Trophoblast cell (in vitro differentiated cells and primary cell): Measurements from ENCODE around the gene RHO.

Experiments used
- DNase-seq, 2 donors: peaks; one replicate each; pipeline ENCODE4 v3.0.0-alpha.2; 2016
- H2AFZ ChIP-seq: 2 replicates; pipeline ENCODE4 v1.6.1; 2013; ENCODE audit warnings: low read length, moderate library complexity, mild to moderate bottlenecking; ENCODE audit not compliant: insufficient read depth, poor library complexity
- H2AK5ac ChIP-seq: 2 replicates; pipeline ENCODE4 v1.6.1; 2013; ENCODE audit warnings: mild to moderate bottlenecking, low read length
- H2BK120ac ChIP-seq: 2 replicates; pipeline ENCODE4 v1.6.1; 2013; ENCODE audit warnings: low read length, mild to moderate bottlenecking, moderate library complexity; ENCODE audit not compliant: insufficient read depth, poor library complexity
- H2BK12ac ChIP-seq: 2 replicates; pipeline ENCODE4 v1.6.1; 2013; ENCODE audit warnings: mild to moderate bottlenecking, low read length, moderate library complexity
- H2BK5ac ChIP-seq: 2 replicates; pipeline ENCODE4 v1.6.1; 2013; ENCODE audit warnings: low read length, low read depth, moderate library complexity, mild to moderate bottlenecking; ENCODE audit not compliant: poor library complexity
- H3K14ac ChIP-seq: 2 replicates; pipeline ENCODE4 v1.6.1; 2013; ENCODE audit warnings: mild to moderate bottlenecking, low read length
- H3K18ac ChIP-seq: 2 replicates; pipeline ENCODE4 v1.6.1; 2013; ENCODE audit warnings: mild to moderate bottlenecking, low read length
- H3K23ac ChIP-seq: 2 replicates; pipeline ENCODE4 v1.6.1; 2013; ENCODE audit warnings: low read length
- H3K27ac ChIP-seq: 2 replicates; pipeline ENCODE4 v1.5.1; 2013; ENCODE audit warnings: low read depth, mild to moderate bottlenecking, inconsistent platforms, low read length, moderate library complexity
- H3K27me3 ChIP-seq: 2 replicates; pipeline ENCODE4 v1.6.1; 2013; ENCODE audit warnings: inconsistent platforms, mild to moderate bottlenecking, low read length, moderate library complexity; ENCODE audit not compliant: insufficient read depth
- H3K36me3 ChIP-seq, 2 experiments: 1 replicate in 1 of 2; 2 replicates in 1 of 2; pipeline ENCODE4 v1.6.1; 2013; ENCODE audit warnings: low read length in 2 of 2, mild to moderate bottlenecking in 2 of 2, moderate library complexity in 1 of 2; ENCODE audit not compliant: insufficient read depth in 2 of 2, control insufficient read depth in 1 of 2
- H3K4ac ChIP-seq: 2 replicates; pipeline ENCODE4 v1.6.1; 2013; ENCODE audit warnings: low read depth, mild to moderate bottlenecking, low read length, moderate library complexity
- H3K4me1 ChIP-seq, 2 experiments: 1 replicate in 1 of 2; 2 replicates in 1 of 2; pipeline ENCODE4 v1.6.1; 2013; ENCODE audit warnings: low read length in 2 of 2, mild to moderate bottlenecking in 2 of 2, moderate library complexity in 1 of 2; ENCODE audit not compliant: insufficient read depth in 2 of 2, control insufficient read depth in 1 of 2
- H3K4me2 ChIP-seq: 2 replicates; pipeline ENCODE4 v1.6.1; 2013; ENCODE audit warnings: inconsistent platforms, mild to moderate bottlenecking, low read length, moderate library complexity
- H3K4me3 ChIP-seq: 2 replicates; pipeline ENCODE4 v1.5.1; 2013; ENCODE audit warnings: mild to moderate bottlenecking, low read depth, low read length, inconsistent platforms
- H3K79me1 ChIP-seq: one replicate; pipeline ENCODE4 v1.6.1; 2013; ENCODE audit warnings: low read length
- H3K79me2 ChIP-seq: 2 replicates; pipeline ENCODE4 v1.6.1; 2013; ENCODE audit warnings: low read length, mild to moderate bottlenecking; ENCODE audit not compliant: control insufficient read depth, insufficient read depth, poor library complexity
- H3K9ac ChIP-seq: 2 replicates; pipeline ENCODE4 v1.6.1; 2013; ENCODE audit warnings: mild to moderate bottlenecking, low read length
- H3K9me3 ChIP-seq: 2 replicates; pipeline ENCODE4 v1.6.1; 2013; ENCODE audit warnings: low read depth, mild to moderate bottlenecking, control low read depth, inconsistent platforms, low read length; ENCODE audit not compliant: insufficient read depth
- H4K12ac ChIP-seq: 2 replicates; pipeline ENCODE4 v1.6.1; 2013; ENCODE audit warnings: low read depth, mild to moderate bottlenecking, low read length, moderate library complexity
- H4K8ac ChIP-seq: 2 replicates; pipeline ENCODE4 v1.6.1; 2013; ENCODE audit warnings: low read depth, mild to moderate bottlenecking, low read length, moderate library complexity
- H4K91ac ChIP-seq: one replicate; pipeline ENCODE4 v1.6.1; 2013; ENCODE audit warnings: low read depth, mild to moderate bottlenecking, low read length, moderate library complexity
- WGBS: extraction: QIAGEN DNeasy Blood & Tissue Kit; methylation state at CpG from one replicate; pipeline ENCODE4 v1.1.7; 2013; ENCODE audit warnings: missing lambda C conversion rate; ENCODE audit not compliant: insufficient read length, insufficient coverage; ENCODE audit errors: extremely low coverage; 5-methylcytosine and 5-hydroxymethylcytosine counted together

Gene RHO

DNA sequence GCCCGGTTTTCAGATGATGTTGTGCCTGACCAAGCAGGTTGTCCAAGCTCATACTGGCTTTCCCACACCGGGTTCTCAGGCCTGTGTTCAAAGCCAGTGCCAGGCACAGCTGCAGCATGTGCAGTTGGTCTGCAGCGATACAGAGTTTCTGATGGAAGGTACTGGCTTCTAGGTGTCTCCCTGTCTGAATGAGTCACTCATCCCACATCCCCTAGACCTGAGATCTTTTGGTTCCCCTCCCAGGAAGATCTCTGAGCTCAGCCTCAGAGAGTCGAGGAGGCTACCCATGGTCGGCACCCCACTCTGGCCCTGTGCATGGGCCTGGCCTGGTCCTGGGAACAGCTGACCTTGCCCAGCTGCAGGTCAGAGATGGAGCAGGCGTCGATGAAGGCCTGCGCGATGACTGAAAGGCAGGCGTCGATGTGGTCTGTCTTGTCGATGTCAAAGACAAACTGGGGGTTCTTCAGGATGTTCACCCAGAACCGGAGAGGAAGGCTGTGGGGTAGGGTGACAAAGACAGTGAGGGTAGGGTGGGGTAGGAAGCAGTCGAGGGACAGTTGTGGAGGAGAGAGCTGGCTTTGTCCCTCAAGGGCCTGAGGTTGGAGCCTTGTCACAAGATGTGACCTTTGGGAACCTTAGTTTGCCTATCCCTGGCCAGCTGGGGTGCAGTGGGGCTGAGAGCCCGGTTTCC, 29.8 kb downstream of the RHO start:
- DNase-seq: no peak

DNA sequence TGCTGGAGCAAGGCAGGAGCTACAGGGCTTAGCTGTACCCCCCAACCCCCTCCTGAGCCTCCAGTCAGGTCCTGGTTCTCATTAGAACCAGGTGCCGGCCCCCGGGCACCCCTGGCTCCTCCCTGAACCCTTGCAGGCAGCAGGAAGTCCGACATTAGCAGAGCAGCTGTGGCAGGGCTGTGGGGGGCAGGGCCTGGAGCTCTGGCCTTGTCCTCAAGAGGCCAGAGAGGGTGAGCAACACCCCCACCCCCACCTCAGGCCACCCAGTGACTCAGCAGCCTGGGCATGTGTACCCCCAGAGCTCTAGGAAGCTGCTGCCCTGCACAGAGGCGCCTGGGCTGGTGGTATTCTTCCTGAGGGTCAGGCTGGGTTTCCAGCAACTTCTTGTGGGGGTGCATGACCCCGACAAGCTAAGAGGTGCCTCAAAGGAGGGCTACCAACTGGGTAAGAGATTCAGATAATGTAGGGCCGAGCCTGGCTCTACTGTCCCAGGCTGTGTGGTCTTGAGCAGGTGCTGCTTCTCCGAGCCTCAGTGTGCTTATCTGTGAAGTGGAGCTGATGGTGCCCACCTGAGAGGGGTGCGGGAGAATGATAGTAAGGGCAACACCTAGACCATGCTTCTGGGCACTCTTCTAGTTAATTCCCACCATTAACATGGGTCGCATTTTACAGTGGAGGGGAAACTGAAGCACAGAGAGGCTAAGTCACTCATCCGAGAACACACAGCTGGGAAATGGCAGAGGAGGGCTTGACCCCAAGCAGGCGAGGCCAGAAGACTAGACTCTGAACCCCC, 30.5 kb downstream of the RHO start:
- Histone ChIP-seq H2BK5ac (no peak overlapping the region), H3K18ac (no peak overlapping the region), H4K91ac (peak overlapping the region; percentile 0), H4K12ac (no peak overlapping the region), H3K27me3 (no peaks in the 10 kb centered on the region), H3K79me2 (no peaks in the 10 kb centered on the region), H3K4ac (no peak overlapping the region), H3K23ac (no peak overlapping the region), H2BK120ac (no peak overlapping the region), H2BK12ac (peak overlapping the region; percentile 7), H3K14ac (no peak overlapping the region), H3K36me3 (peaks cover 83 to 85% of the 10 kb centered on the region in 2 experiments), H3K79me1 (peaks cover 2% of the 10 kb centered on the region), H3K9me3 (no peaks in the 10 kb centered on the region), H3K27ac (no peak overlapping the region), H2AFZ (no peak overlapping the region), H3K4me2 (no peak overlapping the region), H3K9ac (no peak overlapping the region), H3K4me3 (no peak overlapping the region), H3K4me1 (peaks cover 3 to 17% of the 10 kb centered on the region in 2 experiments), H2AK5ac (no peak overlapping the region), H4K8ac (no peak overlapping the region)
- WGBS: no CpG with 5 or more reads among the region's 11 CpGs
- DNase-seq: no peak

More for the DNA sequence above, 29.8 kb downstream of the RHO start:
- Histone ChIP-seq H4K8ac (no peak overlapping the region), H3K36me3 (peaks cover 77 to 78% of the 10 kb centered on the region in 2 experiments), H3K4ac (no peak overlapping the region), H3K18ac (no peak overlapping the region), H3K79me2 (no peaks in the 10 kb centered on the region), H3K23ac (no peak overlapping the region), H3K4me2 (no peak overlapping the region), H4K91ac (peak overlapping the region; percentile 0), H3K27me3 (no peaks in the 10 kb centered on the region), H2AK5ac (no peak overlapping the region), H3K27ac (no peak overlapping the region), H3K9me3 (no peaks in the 10 kb centered on the region), H3K14ac (no peak overlapping the region), H2BK12ac (no peak overlapping the region), H2AFZ (no peak overlapping the region), H3K4me3 (no peak overlapping the region), H2BK5ac (no peak overlapping the region), H4K12ac (no peak overlapping the region), H2BK120ac (no peak overlapping the region), H3K9ac (no peak overlapping the region), H3K4me1 (peaks cover 3 to 17% of the 10 kb centered on the region in 2 experiments), H3K79me1 (peaks cover 2% of the 10 kb centered on the region)
- WGBS: no CpG with 5 or more reads among the region's 15 CpGs

DNA sequence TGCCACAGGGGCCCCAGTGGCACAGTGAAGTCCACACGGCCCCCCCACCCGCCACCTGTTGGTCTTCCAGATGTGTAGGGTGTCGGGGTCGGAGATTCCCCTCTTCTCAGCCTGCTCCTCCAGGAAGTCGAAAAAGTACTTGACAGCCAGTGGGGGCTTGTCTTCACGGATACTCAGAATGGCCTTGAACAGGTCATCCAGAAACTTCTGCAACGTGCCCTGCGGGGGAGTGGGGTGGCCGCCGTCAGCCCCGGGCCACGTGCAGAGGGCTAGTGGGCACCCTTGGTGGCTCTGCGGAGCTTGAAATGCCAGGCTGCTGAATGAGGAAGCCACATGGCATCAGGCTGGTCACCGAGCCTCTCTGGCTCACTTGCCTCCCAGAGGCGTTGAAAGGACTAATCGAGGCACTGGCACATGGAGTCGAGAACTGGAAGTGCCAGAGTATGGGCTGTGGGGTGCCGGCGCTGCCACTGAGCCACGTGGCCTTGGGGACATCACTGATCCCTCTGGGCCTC, 31.2 kb downstream of the RHO start:
- Histone ChIP-seq H3K14ac (no peak overlapping the region), H3K23ac (no peak overlapping the region), H3K4me3 (no peak overlapping the region), H2BK5ac (no peak overlapping the region), H3K27me3 (no peaks in the 10 kb centered on the region), H2BK120ac (peak overlapping the region; percentile 28), H3K4me1 (peaks cover 5 to 20% of the 10 kb centered on the region in 2 experiments), H3K9ac (no peak overlapping the region), H3K4ac (no peak overlapping the region), H3K27ac (no peak overlapping the region), H4K91ac (no peak overlapping the region), H2AK5ac (no peak overlapping the region), H3K79me1 (peaks cover 5% of the 10 kb centered on the region), H2AFZ (no peak overlapping the region), H3K9me3 (no peaks in the 10 kb centered on the region), H4K12ac (no peak overlapping the region), H3K36me3 (peaks cover 85 to 89% of the 10 kb centered on the region in 2 experiments), H2BK12ac (peak overlapping the region; percentile 14), H3K18ac (peak overlapping the region; percentile 11), H3K4me2 (no peak overlapping the region), H3K79me2 (no peaks in the 10 kb centered on the region), H4K8ac (no peak overlapping the region)
- WGBS: no CpG with 5 or more reads among the region's 20 CpGs
- no peak for DNase-seq

DNA sequence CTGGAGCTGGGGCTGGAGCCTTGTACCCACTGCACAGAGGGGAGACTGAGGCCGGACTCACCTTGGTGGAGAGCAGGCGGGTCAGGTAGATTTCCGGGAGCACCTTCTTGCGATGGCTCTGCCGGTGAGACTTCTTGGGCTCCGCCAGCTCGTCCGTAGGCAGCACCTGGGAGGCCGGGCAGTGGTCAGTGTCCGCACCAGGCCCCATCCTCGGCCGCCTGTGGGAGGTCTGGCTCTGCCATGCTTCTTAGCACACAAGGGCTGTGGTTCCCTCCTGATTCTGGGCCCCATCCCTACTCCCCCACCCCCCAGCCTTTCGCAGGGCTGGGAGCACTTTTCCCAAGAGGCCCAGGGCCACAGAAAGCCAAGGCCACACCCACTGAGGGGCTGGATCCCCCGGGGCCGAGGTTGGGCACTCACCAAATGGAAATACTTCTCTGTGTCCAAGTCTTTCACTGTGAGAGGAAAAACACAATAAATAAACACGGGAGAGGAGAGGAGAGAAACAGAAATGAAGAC, 31.9 kb downstream of the RHO start:
- Histone ChIP-seq H2BK5ac (no peak overlapping the region), H2AFZ (no peak overlapping the region), H3K4ac (no peak overlapping the region), H3K9me3 (no peaks in the 10 kb centered on the region), H3K9ac (no peak overlapping the region), H3K79me2 (no peaks in the 10 kb centered on the region), H4K8ac (no peak overlapping the region), H3K23ac (no peak overlapping the region), H3K18ac (no peak overlapping the region), H2AK5ac (no peak overlapping the region), H4K91ac (peak overlapping the region; percentile 61), H3K14ac (no peak overlapping the region), H3K4me3 (no peak overlapping the region), H3K36me3 (peaks cover 90% of the 10 kb centered on the region in 2 experiments), H2BK120ac (no peak overlapping the region), H2BK12ac (peak overlapping the region; percentile 50), H3K79me1 (peaks cover 7% of the 10 kb centered on the region), H4K12ac (no peak overlapping the region), H3K27ac (no peak overlapping the region), H3K4me2 (no peak overlapping the region), H3K27me3 (no peaks in the 10 kb centered on the region), H3K4me1 (peaks cover 12 to 25% of the 10 kb centered on the region in 2 experiments)
- no CpG with 5 or more reads among the region's 16 CpGs for WGBS
- no peak for DNase-seq
